Measurements from ENCODE around the gene TACR1.

DNA sequence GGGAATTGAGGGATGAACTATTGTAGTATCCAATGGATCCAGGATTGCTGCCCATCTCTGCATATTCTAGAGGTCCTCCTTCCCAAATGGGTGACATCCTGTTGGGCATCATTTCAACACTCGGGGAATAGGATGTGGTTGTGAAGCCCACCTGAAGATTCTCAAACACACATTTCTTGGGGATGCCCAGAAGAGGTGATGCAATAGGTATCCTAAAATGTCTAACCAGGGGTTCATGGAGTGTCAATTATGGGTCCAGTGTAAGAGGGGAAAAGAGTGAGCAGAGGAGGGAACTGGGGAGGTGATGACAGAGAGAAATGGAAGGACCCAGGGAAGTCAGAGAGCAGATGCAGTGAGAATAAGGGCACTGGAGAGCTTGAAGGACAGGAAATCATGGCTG is 188.7 kb downstream of the TACR1 start:
- no peak for TF ChIP-seq POLR2AphosphoS5 (IDR thresholded peaks at IDR 0.05; ENCODE audit: low read depth, low read length)
- TF ChIP-seq KDM1A (CRISPR knock-in tag; IDR thresholded peaks at IDR 0.05) = no peak
- no peak for TF ChIP-seq CTCF (CRISPR knock-in tag; IDR thresholded peaks at IDR 0.05)
